Parathyroid adenoma (tissue), 2 donors: ENCODE results near the gene IST1.

ENCODE experiments used
- H2AFZ ChIP-seq: fragments of 300-600 bp; sonication (generic); one replicate; pipeline ENCODE4 v1.7.0; 2017; ENCODE audit warnings: antibody characterized with exemption, mild to moderate bottlenecking
- H3K27ac ChIP-seq: fragments of 300-600 bp; sonication (generic); one replicate; pipeline ENCODE4 v1.7.0; 2017
- H3K27me3 ChIP-seq: fragments of 300-600 bp; sonication (generic); one replicate; pipeline ENCODE4 v1.7.0; 2017; ENCODE audit warnings: low read length; ENCODE audit not compliant: control insufficient read depth, insufficient read depth
- H3K36me3 ChIP-seq: fragments of 300-600 bp; sonication (generic); one replicate; pipeline ENCODE4 v1.7.0; 2017; ENCODE audit warnings: low read length; ENCODE audit not compliant: control insufficient read depth, insufficient read depth
- H3K4me1 ChIP-seq: fragments of 300-600 bp; sonication (generic); one replicate; pipeline ENCODE4 v1.7.0; 2017; ENCODE audit warnings: control low read depth
- H3K4me2 ChIP-seq: fragments of 300-600 bp; sonication (generic); one replicate; pipeline ENCODE4 v1.7.0; 2017; ENCODE audit warnings: low read length
- H3K4me3 ChIP-seq: fragments of 300-600 bp; sonication (generic); one replicate; pipeline ENCODE4 v1.7.0; 2017; ENCODE audit warnings: low read depth, low read length
- H3K79me2 ChIP-seq: fragments of 300-600 bp; sonication (generic); one replicate; pipeline ENCODE4 v1.7.0; 2017; ENCODE audit warnings: control low read depth
- H3K9ac ChIP-seq: fragments of 300-600 bp; sonication (generic); one replicate; pipeline ENCODE4 v1.7.0; 2017; ENCODE audit warnings: mild to moderate bottlenecking
- H3K9me3 ChIP-seq: fragments of 300-600 bp; sonication (generic); one replicate; pipeline ENCODE4 v1.7.0; 2017; ENCODE audit warnings: low read length; ENCODE audit not compliant: control insufficient read depth
- CTCF ChIP-seq: fragments of 300-600 bp; sonication (generic); IDR thresholded peaks from one replicate; pipeline ENCODE4 v1.7.0; 2017; ENCODE audit warnings: antibody characterized with exemption, mild to moderate bottlenecking
- donor health status: primary hyperparathyroidism.

Gene IST1

GRCh38 chr16:71969353-71969752, 74.0 kb downstream of the IST1 start:
- Histone ChIP-seq H3K4me1 (no peaks in the 10 kb centered on the region), H3K27me3 (no peaks in the 10 kb centered on the region), H3K9ac (no peak overlapping the region), H3K79me2 (no peaks in the 10 kb centered on the region), H3K4me2 (no peak overlapping the region), H3K4me3 (no peak overlapping the region), H3K9me3 (no peaks in the 10 kb centered on the region), H3K36me3 (no peaks in the 10 kb centered on the region), H3K27ac (no peak overlapping the region), H2AFZ (no peak overlapping the region)
- TF ChIP-seq CTCF: no peak

- H3K9me3 ChIP-seq: no peaks in the 10 kb centered on the region
- no peak overlapping the region for H2AFZ ChIP-seq
- no peaks in the 10 kb centered on the region for H3K27me3 ChIP-seq
- TF ChIP-seq CTCF: no peak
- no peak overlapping the region for H3K4me3 ChIP-seq
- no peaks in the 10 kb centered on the region for H3K79me2 ChIP-seq
- no peaks in the 10 kb centered on the region for H3K36me3 ChIP-seq
- no peak overlapping the region for H3K4me2 ChIP-seq
- no peaks in the 10 kb centered on the region for H3K4me1 ChIP-seq
- H3K27ac ChIP-seq: no peak overlapping the region
- no peak overlapping the region for H3K9ac ChIP-seq
These were observed 76.2 kb downstream of the IST1 start for GRCh38 chr16:71971571-71971970.

GRCh38 chr16:71972356-71972755, 77.0 kb downstream of the IST1 start:
- Histone ChIP-seq H3K4me1 (no peaks in the 10 kb centered on the region), H3K4me3 (no peak overlapping the region), H3K4me2 (no peak overlapping the region), H3K9ac (no peak overlapping the region), H3K9me3 (no peaks in the 10 kb centered on the region), H3K36me3 (no peaks in the 10 kb centered on the region), H3K27ac (no peak overlapping the region), H3K27me3 (no peaks in the 10 kb centered on the region), H3K79me2 (no peaks in the 10 kb centered on the region), H2AFZ (no peak overlapping the region)
- TF ChIP-seq CTCF: no peak

GRCh38 chr16:71973001-71973400, 77.7 kb downstream of the IST1 start:
- TF ChIP-seq CTCF: no peak
- Histone ChIP-seq H3K36me3 (no peaks in the 10 kb centered on the region), H3K27me3 (no peaks in the 10 kb centered on the region), H3K9ac (no peak overlapping the region), H3K79me2 (no peaks in the 10 kb centered on the region), H3K4me2 (no peak overlapping the region), H3K27ac (no peak overlapping the region), H2AFZ (no peak overlapping the region), H3K4me3 (no peak overlapping the region), H3K4me1 (no peaks in the 10 kb centered on the region), H3K9me3 (no peaks in the 10 kb centered on the region)

- no peaks in the 10 kb centered on the region for H3K36me3 ChIP-seq
- H3K27ac ChIP-seq: no peak overlapping the region
- no peak for TF ChIP-seq CTCF
- H3K4me1 ChIP-seq: no peaks in the 10 kb centered on the region
- no peak overlapping the region for H3K4me2 ChIP-seq
- H3K27me3 ChIP-seq: no peaks in the 10 kb centered on the region
- H3K9me3 ChIP-seq: no peaks in the 10 kb centered on the region
- H3K79me2 ChIP-seq: no peaks in the 10 kb centered on the region
- no peak overlapping the region for H3K4me3 ChIP-seq
- no peak overlapping the region for H2AFZ ChIP-seq
- no peak overlapping the region for H3K9ac ChIP-seq
These were observed 78.9 kb downstream of the IST1 start for GRCh38 chr16:71974068-71974818.
